ENCODE measurements around the gene SLMAP.

DNA sequence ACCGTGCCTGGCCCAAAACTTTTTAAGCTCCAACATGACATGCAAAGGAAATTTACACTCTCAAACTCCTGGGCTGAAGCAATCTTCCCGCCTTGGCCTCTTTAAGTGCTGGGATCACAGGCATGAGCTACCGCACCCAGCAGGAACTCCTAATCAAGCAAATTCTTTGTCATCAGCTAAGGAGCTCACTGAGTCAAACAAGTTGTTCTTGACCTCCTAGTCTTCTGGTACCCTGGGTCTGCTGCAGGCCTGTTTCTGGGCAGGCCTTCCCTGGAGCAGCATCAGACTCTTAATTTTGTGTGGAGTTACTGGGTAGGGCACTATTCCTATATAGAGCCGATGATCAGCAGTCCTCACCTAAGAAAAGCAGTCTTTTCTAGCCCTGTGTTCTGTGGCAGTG lies 183.7 kb downstream of the SLMAP start:
- TF ChIP-seq, protein P1, sequence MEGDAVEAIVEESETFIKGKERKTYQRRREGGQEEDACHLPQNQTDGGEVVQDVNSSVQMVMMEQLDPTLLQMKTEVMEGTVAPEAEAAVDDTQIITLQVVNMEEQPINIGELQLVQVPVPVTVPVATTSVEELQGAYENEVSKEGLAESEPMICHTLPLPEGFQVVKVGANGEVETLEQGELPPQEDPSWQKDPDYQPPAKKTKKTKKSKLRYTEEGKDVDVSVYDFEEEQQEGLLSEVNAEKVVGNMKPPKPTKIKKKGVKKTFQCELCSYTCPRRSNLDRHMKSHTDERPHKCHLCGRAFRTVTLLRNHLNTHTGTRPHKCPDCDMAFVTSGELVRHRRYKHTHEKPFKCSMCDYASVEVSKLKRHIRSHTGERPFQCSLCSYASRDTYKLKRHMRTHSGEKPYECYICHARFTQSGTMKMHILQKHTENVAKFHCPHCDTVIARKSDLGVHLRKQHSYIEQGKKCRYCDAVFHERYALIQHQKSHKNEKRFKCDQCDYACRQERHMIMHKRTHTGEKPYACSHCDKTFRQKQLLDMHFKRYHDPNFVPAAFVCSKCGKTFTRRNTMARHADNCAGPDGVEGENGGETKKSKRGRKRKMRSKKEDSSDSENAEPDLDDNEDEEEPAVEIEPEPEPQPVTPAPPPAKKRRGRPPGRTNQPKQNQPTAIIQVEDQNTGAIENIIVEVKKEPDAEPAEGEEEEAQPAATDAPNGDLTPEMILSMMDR (IDR thresholded peaks at IDR 0.05): no peak
- no peak for TF ChIP-seq EZH2 (IDR thresholded peaks at IDR 0.05; ENCODE audit: borderline replicate concordance, insufficient read depth, low read depth, low read length, poor library complexity, severe bottlenecking)

Measured in B cell (primary cell).